ENCODE measurements around the gene G6PC1. TPM values are rescaled to one million over a fixed set of nuclear protein-coding genes. Genes with fewer than 3 reads are reported as not detected.

G6PC1 gene
- total and polyA plus RNA-seq, 2 of the 13 experiments (the other 11 are each of a cell fraction or from before 2014, with no cell fraction given): 1.7 to 37.9 TPM

DNA sequence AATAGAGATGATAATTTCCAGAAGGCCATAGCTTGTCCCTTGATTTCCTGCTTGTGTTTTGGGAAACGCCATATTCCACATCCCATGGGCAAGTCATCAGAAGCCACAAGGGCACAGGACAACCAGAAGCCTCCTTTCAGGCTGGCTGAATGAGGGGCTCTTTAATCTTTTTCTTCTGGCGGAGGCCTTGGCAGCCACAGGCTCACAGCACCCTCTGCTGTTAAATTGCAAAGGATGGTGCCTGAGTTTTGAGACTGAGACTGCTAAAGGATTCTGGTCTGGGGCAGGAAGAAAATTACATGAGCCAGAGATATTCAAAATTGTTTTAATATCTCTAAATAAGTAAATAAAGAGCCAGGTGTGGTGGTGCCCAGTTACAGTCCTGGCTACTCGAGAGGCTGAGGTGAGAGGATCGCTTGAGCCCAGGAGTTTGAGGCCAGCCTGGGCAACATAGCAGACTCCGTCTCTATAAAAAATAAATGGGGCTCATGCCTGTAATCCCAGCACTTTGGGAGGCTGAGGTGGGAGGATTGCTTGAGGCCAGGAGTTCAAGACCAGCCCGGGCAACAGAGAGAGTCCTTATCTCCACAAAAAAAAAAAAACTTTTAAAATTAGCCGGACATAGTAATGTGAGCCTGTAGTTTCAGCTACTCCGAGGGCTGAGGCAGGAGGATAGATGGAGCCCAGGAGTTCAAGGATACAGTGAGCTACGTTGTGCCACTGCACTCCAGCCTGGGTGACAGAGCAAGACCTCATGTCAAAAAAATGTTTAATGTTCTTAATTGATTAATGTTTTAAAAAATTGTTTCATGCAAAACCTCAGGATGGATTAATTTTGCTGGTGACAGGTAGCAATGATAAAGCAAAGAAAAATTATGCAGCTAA lies 37.4 kb downstream of the G6PC1 start (continued):
- TF ChIP-seq GTF3A (CRISPR knock-in tag; conservative IDR thresholded peaks at IDR 0.05): no peak
- no peak for TF ChIP-seq SMAD9 (CRISPR knock-in tag; IDR thresholded peaks at IDR 0.05)
- no peak for TF ChIP-seq FIP1L1 (IDR thresholded peaks at IDR 0.05; ENCODE audit: borderline replicate concordance, insufficient read depth, low read depth, low read length)
- TF ChIP-seq GATAD2A (CRISPR knock-in tag; IDR thresholded peaks at IDR 0.05): peak; percentile 59
- TF ChIP-seq, protein P1, sequence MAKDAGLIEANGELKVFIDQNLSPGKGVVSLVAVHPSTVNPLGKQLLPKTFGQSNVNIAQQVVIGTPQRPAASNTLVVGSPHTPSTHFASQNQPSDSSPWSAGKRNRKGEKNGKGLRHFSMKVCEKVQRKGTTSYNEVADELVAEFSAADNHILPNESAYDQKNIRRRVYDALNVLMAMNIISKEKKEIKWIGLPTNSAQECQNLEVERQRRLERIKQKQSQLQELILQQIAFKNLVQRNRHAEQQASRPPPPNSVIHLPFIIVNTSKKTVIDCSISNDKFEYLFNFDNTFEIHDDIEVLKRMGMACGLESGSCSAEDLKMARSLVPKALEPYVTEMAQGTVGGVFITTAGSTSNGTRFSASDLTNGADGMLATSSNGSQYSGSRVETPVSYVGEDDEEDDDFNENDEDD (CRISPR knock-in tag; IDR thresholded peaks at IDR 0.05; ENCODE audit: borderline replicate concordance): no peak
- TF ChIP-seq, protein P2, sequence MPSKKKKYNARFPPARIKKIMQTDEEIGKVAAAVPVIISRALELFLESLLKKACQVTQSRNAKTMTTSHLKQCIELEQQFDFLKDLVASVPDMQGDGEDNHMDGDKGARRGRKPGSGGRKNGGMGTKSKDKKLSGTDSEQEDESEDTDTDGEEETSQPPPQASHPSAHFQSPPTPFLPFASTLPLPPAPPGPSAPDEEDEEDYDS (CRISPR knock-in tag; IDR thresholded peaks at IDR 0.05): no peak
- TF ChIP-seq NCOA2 (CRISPR knock-in tag; IDR thresholded peaks at IDR 0.05): no peak
- TF ChIP-seq ZNF709 (CRISPR knock-in tag; IDR thresholded peaks at IDR 0.05): no peak
- TF ChIP-seq JDP2 (CRISPR knock-in tag; IDR thresholded peaks at IDR 0.05; ENCODE audit: borderline replicate concordance): no peak
- no peak for TF ChIP-seq ZNF580 (CRISPR knock-in tag; IDR thresholded peaks at IDR 0.05; ENCODE audit: borderline replicate concordance, low read depth)
- TF ChIP-seq SOX5 (CRISPR knock-in tag; IDR thresholded peaks at IDR 0.05; ENCODE audit: borderline replicate concordance): 0 out of 2 replicates have a peak, but pooled peaks have one; percentile 33
- no peak for TF ChIP-seq NBN (conservative IDR thresholded peaks at IDR 0.05)
- no peak for TF ChIP-seq ZNF546 (CRISPR knock-in tag; conservative IDR thresholded peaks at IDR 0.05)
- no peak for TF ChIP-seq ETV6 (CRISPR knock-in tag; conservative IDR thresholded peaks at IDR 0.05)
- TF ChIP-seq KLF13 (CRISPR knock-in tag; IDR thresholded peaks at IDR 0.05): no peak
- TF ChIP-seq SAP130 (CRISPR knock-in tag; IDR thresholded peaks at IDR 0.05; ENCODE audit: low read depth): peak; percentile 52; the same call in 1 of the 2 replicates
- TF ChIP-seq IRF2 (CRISPR knock-in tag; IDR thresholded peaks at IDR 0.05): no peak; the same call in 1 of the 2 replicates
- TF ChIP-seq ZNF674 (CRISPR knock-in tag; IDR thresholded peaks at IDR 0.05; ENCODE audit: low read depth): no peak
- TF ChIP-seq SIX1 (CRISPR knock-in tag; IDR thresholded peaks at IDR 0.05; ENCODE audit: borderline replicate concordance): no peak
- TF ChIP-seq SETDB1 (CRISPR knock-in tag; IDR thresholded peaks at IDR 0.05; ENCODE audit: borderline replicate concordance): no peak
- no peak for TF ChIP-seq SOX6 (IDR thresholded peaks at IDR 0.05)
- TF ChIP-seq SOX6 (CRISPR knock-in tag; IDR thresholded peaks at IDR 0.05): 0 out of 2 replicates have a peak, but pooled peaks have one; percentile 16
- TF ChIP-seq ARNTL (CRISPR knock-in tag; IDR thresholded peaks at IDR 0.05): no peak
- no peak for TF ChIP-seq ZNF619 (CRISPR knock-in tag; IDR thresholded peaks at IDR 0.05)
- no peak for TF ChIP-seq ZHX1 (CRISPR knock-in tag; IDR thresholded peaks at IDR 0.05; ENCODE audit: low read depth)
- TF ChIP-seq SMARCE1 (IDR thresholded peaks at IDR 0.05; ENCODE audit: borderline replicate concordance): no peak
- 0 out of 2 replicates have a peak, but pooled peaks have one; percentile 29 for TF ChIP-seq THAP11 (CRISPR knock-in tag; IDR thresholded peaks at IDR 0.05)

All from HepG2 (cell line).